ENCODE measurements around the gene SCAMP2.

The SCAMP2 gene

DNA sequence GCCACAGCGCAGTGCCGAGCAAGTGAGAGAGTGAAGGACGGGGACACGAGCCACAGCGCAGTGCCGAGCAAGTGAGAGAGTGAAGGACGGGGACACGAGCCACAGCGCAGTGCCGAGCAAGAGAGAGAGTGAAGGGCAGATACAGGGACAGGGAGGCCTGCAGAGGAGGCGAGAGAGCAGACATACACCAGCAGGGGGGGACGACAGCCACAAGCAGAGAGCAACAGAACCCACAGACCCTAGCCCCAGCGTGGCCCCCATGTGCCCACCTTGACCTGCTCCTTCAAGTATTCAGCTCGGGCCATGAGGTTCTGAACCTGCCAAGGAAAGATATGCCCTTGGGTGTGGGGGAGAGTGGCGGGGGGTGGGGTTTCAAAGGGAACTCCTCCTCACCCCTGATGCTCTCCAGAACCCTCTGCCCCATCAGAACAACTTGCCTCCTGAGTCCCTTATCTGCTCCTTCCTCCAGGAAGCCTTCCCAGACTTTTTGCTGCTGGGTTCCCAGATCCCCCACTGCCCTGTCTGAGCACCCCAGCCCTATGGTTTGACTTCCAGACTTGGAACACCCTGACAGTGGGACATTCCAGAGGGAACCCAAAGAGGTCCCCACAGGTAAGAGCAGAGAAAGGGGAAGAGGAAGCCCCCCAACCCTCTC lies 35.6 kb downstream of the SCAMP2 start:
- DNase-seq, result no peak

DNA sequence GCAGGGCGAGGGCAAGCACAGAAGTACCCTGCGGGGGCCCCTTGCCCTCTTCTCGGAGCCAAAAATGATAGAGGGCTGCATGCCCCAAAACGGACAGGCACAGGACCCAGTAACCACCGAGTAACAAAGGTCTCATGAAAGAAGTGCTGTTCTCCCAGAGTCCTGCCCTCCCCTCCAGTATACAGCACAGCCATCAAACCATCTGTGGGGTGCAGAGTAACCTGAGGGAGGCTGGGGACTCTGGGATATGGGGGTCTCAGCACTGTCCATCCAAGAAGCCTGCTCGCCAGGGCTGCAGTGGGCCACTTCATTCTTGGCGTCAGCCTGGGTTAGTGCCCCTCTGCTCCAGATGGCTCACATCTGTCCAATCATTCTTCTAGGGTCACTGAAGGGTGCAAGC lies 36.3 kb downstream of the SCAMP2 start:
- no peak for DNase-seq

DNA sequence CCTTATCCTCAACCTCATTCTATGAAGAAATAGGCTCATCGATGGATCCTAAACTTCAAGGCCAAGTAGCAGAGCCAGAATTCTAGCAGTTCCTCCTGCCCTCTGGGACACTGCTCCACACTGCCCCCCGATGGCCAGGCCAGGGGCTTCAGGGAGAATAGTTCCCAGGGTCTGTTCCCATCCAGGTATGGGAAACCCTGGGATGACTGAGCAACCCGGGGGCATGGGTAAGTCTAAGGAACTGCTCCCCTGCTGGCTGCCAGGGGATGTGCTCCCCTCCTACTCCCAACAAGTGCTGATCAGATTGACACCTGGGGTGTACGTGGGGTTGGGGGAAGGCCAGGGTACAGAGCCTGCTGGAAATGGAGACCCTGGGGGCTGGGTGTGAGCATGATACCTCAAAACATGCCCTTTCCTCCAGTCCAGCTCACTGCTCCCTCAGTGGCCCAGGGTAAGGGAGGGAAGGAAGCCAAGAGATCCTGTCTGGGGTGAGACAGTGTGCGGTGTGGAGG lies 37.8 kb downstream of the SCAMP2 start:
- peak; percentile 67 for DNase-seq

DNA sequence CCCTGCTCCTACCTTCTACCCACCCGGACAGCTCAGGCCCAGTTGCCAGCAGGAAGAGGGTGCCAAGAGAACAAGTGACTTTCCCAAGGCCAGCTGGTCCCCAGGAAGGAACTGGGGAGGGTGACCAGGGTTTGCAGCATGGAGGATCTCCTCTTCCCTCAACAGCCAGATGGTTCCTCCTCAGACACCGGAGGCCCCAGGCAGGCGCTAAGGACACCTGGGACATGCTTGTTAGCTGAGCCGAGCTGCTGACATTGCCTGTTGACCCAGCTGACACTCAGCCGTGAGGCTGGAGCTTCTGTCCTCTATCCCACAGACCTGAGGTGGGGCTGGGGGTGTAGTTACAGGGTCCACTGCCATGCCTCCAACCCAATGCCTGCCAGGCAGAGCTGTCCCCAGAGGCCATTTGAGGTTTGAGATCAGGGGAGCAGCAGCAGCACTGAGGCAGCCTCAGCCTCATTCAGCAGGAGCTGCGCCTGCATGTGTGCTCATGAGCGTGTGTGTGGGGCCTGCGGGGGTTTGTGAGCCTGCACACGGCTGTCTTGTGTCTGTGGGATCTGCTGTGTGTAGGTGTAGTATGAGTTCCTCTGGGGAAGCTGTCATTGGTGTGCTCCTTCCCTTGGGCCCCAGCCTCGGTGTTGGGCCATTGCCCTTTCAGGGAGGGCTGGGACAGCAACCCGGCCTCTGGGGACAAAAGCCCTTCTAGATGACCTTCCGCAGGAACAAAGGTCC lies 39.6 kb downstream of the SCAMP2 start:
- no peak for DNase-seq

DNA sequence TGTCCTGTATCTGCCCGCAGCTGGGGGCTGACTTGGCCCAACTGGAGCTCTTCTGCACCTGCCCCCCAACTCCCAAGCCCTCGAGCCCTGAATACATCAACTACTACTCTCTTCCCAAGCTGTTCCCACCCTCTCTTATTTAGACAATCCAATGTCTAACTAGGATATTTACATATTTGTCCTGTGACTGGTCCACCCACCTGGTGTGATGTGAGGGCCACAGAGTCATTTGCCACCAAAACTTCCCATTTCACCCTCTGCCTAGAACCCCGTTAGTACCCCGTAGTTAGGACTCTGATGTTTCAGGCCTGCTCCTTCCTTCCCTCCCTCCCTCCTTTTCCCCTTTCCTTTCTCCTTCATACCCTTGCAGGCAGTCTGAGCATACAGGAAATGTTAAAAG lies 40.3 kb downstream of the SCAMP2 start:
- DNase-seq, result no peak

DNA sequence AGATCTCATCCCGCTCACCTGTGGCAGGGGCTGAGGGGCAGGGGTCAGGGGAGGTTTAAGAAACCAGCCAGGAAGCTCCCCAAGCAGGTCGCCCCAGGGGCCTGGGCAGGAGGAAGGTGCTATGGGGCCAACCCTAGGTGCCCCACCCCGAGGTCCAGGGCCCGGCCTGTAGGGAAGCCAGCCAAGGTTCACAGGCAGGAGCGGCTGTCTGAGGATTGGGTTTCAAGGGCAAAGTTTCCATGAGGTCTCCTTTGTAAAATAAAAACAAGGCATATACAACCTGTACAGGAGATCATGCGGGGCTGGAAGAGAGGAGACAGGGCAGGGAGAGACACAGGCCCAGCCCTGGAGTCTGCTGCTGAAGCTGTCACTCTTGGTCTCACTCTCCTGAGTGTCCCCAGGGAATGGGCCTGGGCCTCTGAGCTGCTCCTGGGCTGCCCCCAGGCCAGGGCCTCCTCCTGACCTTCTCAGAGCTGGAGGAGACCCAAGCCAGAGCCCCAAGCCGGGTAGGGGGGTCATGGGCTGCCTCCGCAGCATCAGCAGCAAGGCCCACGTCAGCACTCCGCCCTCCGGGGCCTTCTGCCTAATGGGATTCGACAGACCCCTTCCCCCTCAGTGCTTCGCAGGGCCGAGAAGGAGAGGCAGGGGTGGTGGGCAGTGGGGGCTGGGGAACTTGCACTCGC lies 41.2 kb downstream of the SCAMP2 start:
- DNase-seq, result no peak

DNA sequence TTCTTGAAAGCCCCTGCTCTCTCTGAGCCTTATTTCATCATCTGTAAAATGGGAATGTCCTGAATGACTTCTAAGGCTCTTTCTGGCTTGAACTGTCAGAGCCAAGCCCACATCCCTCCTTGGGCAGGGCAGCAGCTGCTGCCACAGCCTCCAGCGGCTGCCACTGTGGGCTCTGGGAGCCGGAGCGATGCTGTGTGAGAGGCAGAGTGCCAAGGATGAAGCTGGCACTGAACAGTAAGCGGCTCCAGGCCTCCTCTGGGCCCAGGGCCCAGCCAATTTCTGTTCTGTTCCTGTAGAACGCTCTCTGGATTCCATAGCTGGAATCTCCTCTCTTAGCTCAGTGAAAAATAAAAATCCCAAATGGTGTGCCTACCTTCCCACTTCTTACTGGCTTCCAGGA lies 42.3 kb downstream of the SCAMP2 start:
- DNase-seq, result no peak

DNA sequence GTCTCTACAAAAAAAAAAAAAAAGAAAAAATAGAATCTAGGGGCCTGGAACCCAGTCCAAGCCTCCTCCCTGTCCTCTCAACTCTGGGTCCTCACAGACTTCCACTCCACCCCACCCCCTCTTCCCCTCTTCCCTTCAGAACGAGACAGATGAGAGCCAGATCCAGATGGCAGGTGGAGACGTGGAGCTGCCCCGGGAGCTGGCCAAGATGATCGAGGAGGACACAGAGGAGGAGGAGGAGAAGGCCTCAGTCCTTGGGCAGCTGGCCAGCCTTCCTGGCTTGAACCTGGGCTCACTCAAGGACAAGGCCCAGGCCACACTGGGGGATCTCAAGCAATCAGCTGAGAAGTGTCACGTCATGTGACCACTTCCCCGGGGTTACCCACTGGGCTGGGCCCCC lies 43.2 kb downstream of the SCAMP2 start:
- no peak for DNase-seq

DNA sequence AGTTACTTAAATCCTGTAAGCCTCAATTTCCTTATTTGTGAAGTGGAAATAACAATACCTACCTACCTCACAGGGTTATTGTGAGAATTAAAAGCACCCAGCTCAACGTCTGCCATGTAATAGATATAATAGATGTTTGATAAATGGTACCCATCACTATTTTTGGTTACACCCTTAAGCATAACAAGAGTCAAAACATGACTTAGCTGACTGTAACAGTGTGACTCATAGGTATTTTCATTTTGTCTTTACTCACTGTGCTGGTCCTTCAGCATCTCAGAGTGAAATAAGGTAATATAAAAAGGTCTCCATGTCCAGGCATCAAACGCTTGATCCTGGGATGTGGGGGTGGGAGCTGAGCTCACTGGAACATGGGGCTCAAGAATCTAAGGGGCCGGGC lies 43.7 kb downstream of the SCAMP2 start:
- no peak for DNase-seq

DNA sequence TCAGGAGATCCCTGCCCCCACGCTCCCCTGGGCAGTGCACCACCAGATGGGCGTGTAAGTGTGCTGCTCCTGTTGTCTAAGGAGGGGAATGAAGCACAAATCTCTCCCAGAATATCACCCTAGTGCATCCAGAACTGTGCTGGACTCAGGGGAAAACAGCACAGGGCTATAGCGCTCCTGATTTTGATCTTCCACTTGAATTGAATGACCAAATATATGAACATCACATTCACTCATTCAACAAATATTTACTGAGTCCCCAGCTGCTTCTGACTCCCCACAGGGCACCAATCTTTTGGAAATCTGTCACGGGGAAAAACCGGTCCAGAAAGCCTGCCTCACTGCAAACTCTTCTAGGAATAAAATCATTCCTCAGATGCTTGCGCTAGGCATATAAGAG lies 44.3 kb downstream of the SCAMP2 start:
- DNase-seq, result no peak

DNA sequence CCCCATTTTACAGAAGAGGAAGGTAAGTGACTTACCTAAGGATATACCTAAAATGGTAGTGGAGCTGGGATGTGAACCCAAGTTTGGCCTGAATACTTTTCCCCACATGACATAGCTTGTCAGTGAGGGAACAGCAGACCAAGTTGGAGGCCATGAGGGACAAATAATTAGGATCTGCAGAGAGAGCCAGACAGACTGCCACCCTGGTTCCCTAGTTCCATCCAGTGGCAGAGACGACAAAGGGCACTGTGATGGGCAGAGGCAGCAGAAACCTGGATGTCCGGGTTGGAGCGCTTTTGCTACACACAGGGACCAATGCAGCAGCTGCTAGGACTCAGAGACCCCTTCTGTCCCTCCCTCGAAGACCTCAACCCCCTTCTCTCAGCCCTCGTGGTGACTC lies 45.6 kb downstream of the SCAMP2 start:
- no peak for DNase-seq

DNA sequence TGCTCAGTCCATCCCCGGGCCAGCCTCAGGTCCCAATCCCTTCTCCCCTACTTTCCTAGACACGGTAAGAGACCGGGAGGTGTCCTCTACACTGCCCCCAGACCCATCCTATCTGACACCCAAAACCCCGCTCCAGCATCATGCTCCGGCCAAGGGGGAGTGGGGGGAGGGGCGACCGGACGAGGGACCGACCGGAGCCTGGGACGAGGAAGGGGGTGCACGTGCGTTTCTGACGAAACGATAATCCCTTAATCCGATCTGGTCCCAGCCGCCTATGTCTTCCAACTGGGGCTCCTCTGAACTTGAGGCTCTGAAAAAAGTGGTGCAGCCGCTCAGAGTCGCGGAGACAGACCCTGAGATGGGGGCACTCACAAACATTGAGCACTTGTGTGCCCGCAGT lies 46.2 kb downstream of the SCAMP2 start:
- DNase-seq, result no peak

DNA sequence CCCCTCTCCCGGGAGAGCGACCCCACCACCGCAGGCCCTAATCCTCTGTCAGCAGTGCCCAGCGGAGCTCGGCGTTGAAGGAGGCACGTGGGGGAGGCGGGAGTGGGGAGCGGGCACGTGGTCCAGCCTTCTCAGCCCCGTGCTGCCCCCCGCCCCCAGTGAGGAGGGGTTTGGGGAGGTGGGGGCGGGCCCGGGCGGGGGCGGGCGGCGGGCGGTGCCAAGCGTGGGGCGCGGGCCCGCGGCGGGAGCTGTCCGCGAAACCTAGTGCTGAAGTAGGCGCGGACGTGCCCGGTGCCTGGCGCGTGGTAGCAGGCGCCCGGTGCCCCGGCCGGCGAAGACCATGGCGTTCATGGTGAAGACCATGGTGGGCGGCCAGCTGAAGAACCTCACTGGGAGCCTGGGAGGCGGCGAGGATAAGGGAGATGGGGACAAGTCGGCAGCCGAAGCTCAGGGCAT lies 46.8 kb downstream of the SCAMP2 start, which contains the start of gene CPLX3:
CPLX3 (plus strand) TSS at position 264 of the 456 bp plus-strand sequence; CDS start at position 341, 77 bp downstream.
- peak; percentile 61 for DNase-seq

DNA sequence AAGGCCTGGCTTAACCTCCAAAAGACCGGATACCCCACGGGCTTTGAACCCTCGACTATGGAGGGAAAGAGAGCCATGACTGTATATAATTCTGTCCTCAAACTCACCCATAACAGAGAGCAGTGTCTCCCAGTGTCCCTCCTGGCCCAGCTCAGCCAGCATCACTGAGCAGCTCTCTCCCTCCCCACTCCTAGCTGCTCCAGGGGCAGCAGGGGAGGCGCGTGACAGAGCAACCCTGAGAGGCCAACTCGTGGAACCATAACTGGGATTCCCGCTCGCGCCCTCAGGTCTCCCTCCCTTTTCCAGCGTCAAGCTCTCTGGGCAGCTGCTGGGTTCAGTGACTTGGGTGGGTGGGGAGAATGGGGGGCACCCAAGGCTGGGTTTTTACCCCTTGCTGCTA lies 47.3 kb downstream of the SCAMP2 start:
- no peak for DNase-seq

DNA sequence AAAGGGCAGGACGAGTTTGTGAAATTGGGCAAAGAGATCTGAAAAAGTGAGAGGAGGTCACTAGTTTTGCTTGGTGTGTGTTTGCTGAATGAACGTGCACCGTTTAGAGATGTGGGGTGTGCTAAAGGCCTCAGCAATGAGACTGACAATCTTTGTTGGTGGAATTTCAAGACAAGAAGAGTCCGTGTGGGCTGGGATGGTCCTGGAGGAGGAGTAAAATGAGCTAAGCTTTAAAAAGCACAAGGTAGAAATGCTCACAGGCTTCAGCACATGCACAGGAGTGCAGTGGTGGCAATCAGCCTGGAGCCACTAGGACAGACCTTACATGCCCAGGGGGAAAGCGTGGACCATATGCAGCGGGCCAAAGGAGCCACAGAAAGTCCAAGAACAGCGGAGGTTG lies 48.2 kb downstream of the SCAMP2 start:
- DNase-seq, result no peak

DNA sequence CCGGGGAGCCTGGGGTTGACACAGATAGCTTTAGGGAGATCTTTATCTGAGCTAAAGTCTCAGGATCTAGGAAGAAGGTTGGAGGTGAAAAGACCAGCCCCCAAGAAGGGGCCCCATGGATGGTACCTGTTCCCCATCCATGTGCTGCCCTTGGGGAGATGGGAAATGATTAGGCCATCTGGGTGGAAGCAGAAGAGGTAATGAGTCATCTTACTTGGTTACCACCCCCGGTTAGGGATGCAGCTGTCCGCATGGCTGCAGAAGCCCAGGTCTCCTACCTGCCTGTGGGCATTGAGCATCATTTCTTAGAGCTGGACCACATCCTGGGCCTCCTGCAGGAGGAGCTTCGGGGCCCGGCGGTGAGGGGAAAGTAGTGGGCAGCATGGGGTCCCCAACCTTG lies 49.8 kb downstream of the SCAMP2 start:
- DNase-seq, result no peak

DNA sequence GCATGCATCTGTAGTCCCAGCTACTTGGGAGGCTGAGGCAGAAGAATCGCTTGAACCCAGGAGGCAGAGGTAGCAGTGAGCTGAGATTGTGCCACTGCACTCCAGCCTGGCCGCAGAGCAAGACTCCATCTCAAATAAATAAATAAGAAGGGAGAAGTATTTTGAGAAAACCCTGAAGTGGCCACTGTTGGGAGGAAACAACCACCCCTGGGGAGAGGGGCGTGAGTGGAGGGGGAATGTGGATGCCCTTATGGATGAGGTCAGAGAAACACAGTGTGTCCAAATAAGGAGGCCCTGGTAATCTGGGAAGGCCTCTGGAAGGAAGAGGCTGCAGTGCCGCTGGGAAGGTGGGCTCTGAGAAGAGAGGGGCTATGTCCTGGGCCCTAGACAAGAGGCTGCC lies 50.9 kb downstream of the SCAMP2 start:
- DNase-seq, result no peak

DNA sequence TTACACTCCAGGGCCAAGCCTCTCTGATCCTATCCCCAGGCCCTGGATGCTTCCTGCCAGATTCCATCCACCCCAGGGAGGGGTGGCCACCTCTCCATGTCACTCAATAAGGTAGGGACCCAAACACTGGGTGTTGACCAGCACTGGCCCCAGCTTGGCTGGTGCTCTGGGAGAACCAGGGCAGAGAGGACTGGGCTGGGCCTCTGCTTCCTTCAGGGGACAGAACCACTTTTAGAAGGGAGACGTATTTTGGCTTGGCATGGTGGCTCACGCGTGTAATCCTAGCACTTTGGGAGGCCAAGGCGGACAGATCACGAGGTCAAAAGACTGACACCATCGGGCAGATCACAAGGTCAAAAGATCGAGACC lies 51.4 kb downstream of the SCAMP2 start:
- DNase-seq, result no peak

DNA sequence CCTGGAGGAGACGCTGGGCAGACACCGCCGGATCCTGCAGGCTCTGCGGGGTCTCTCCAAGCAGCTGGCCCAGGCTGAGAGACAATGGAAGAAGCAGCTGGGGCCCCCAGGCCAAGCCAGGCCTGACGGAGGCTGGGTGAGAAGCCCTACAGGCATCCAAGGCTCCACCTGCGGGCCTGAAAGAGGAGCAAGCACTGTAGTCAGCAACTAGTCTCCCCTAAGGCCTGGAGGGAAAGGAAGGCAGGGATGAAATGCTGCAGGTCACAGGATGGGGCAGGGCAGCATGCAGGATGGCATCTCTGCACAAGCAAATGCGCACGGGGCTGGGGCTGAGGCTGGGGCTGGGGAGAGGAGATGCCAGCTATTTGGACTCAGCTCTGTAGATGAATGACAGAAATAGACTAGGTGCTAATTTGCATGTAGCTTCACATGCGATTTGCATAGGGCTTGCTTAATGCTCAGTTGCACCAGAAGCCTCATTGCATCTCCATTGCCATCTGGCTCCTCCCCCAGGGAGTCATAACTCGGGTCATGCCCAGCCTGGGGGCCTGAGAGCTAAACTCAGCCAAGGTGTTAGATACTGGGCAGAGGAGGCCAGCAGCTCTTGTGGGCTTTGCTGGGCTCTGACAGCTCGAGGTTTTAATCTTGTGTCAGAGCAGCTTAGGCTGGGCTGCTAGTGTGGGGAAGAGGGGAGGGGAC lies 51.9 kb downstream of the SCAMP2 start:
- no peak for DNase-seq

DNA sequence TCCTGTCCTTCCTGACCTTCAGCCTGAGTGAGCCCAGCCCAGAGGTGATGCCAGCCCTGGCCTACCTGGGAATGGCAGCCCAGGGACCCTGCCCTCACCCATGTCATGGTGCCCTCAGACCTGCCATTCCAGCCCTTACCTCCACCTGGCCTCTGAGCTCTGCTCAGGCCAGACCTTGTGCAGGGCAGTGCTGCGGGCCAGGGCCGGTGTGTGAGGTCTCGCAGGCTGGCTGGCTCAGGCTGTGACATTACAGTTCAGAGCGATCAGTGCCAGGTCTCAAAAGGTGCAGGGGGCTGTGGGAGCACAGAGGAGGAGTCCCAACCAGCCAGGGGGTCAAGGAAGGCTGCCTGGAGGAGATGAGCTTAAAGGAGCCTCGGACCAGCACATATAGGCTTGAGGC lies 53.1 kb downstream of the SCAMP2 start:
- no peak for DNase-seq

DNA sequence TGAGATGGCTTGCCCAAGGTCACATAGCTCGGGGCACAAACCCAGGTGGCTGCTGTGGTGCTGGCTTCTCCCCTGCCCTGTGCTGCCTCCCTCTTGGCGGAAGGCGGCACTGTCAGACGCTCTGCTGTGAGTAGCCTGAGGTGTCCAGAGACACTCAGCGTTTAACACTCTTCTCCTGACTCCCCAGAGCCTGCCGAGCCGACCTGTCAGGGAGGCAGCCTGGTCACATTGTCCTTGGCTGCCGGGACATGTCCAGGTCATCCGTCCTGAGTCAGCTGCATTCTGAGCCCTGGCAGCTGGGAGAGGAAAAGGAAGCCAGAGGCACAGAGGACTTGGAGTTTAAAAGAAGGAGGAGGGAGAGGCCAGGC lies 55.8 kb downstream of the SCAMP2 start:
- no peak for DNase-seq

DNA sequence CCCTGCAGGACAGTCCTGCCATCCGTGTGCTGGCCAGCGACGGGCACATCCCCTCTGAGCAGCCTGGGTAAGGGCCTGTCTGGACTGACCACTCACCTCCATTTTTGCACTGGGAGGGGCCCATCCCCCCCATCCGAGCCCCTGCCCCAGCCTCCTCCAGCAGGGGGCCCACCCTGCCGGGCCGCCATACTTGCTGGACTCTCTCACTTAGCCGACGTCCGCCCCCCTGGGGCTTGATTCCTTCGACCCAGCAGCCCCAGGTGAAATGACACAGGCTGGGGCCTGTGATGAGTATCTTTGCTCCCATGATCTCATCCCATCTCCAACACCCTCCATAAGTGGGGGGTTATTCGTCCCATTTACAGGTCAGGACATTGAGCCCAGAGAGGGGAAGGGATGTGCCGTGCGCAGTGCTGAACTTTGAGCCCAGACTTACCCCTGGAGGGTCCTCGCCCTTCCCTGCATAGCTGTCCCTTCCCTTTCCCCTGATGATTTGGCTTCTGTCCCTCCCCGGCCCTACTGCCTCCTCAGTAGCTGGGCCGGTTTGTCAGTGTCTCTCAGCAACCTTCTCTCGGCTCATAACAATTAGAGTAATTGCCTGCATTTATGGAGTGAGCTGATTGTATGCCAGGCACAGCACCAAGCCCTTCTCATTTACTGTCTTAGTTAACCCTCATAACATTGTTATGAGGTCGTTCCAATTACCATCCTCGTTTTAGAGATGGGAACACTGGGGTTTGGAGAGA lies 56.4 kb downstream of the SCAMP2 start:
- DNase-seq, result no peak

DNA sequence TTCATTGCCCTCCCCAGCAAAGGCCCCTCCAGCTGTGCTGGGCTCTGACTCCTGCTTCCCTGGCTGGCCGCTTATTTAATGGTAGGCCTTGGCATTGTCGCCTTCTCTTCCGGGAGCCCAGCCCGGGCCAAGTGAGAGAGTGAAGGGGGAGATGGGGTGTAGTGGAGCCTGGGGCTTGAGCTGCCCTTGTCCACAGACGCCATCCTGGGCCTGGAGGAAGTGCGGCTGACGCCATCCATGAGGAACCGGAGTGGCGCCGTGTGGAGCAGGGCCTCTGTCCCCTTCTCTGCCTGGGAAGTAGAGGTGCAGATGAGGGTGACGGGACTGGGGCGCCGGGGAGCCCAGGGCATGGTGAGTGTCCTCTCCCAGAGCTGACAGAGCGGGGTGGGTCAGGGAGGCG lies 57.2 kb downstream of the SCAMP2 start:
- DNase-seq, result no peak

All from CD4-positive, alpha-beta T cell treated with Interleukin-17A for 4 hours (primary cell).